ENCODE measurements around the gene LRIG2. TPM values are rescaled to one million over a fixed set of nuclear protein-coding genes. Genes with fewer than 3 reads are reported as not detected.

The LRIG2 gene
- total RNA-seq, 1 experiment from 2014 or later = 23.2 TPM

DNA sequence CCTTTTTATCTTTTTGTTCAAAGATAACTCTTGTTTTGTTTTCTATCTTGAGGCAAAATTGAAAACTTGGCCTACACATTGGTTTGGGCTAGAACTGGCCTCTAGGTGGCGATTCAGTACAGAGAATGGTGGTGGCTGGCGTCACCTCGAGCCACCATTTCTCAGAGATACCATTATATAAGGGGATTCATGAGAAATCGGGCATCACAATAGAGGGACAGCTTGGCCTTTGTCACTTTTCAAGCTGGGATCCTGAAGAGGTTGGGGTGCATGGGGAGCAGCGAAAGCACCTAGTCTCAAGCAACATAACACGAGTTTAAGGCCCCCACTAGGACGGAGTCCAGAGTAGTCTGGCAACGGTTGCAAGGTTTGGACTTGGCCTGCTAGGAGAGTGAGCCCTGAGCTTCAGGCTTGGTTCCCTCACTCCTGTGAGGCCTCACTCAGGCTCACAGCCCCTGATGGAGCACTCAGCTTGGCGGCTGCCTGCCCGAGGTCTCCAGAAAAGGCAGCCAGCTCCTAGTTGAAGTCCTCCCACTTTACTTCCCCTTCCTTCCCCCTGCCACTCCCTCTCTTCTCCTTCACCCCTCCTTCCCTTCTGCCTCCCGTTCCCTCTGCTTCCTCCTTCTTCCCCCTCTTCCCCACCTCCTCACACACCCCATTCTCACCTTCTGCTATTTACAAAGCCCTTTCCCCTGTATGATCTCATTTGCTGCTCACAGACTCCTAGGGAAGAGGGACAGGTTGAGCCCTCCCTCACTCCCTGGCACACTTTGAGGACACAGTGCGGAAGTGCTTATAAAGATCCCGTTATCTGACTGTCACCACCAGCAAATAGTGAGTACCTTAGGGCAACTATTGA, 67.8 kb downstream of the LRIG2 start:
- peak overlapping the region in 1 of 3 experiments; percentile 54; a peak in 2 of 7 replicates for H3K27ac Mint-ChIP-seq
- no peak overlapping the region for H2BK12ac ChIP-seq (ENCODE audit: insufficient read length, low read depth, low read length)
- no peaks in the 10 kb centered on the region for H3K9me3 ChIP-seq (ENCODE audit: control insufficient read depth, low read depth, low read length)
- no peak overlapping the region for H2BK5ac ChIP-seq (ENCODE audit: insufficient read length, low read length)
- H3K4me3 Mint-ChIP-seq = no peak overlapping the region
- H4K8ac ChIP-seq (replicated peaks; ENCODE audit: insufficient read length, low read depth, low read length) = no peak overlapping the region
- no peak overlapping the region for H3K4me2 ChIP-seq (ENCODE audit: insufficient read depth, insufficient read length, low read length)
- no peak overlapping the region for H3T11ph ChIP-seq (ENCODE audit: low read length)
- no peaks in the 10 kb centered on the region for H3K23me2 ChIP-seq (ENCODE audit: insufficient read length, low read depth, low read length, poor library complexity, severe bottlenecking)
- peaks cover 4% of the 10 kb centered on the region; the same call in 1 of the 2 replicates for H3K4me1 ChIP-seq (ENCODE audit: insufficient read depth, low read length)
- H3K79me2 ChIP-seq (ENCODE audit: insufficient read depth, low read length) = no peaks in the 10 kb centered on the region
- H3K18ac ChIP-seq (ENCODE audit: insufficient read length, low read depth, low read length) = no peak overlapping the region
- H3K79me1 ChIP-seq (ENCODE audit: insufficient read depth, low read depth, low read length, poor library complexity, severe bottlenecking) = no peaks in the 10 kb centered on the region
- no peak overlapping the region for H3K23ac ChIP-seq (ENCODE audit: insufficient read length, low read depth, low read length)
- no peak overlapping the region for H2BK20ac ChIP-seq (ENCODE audit: low read depth, low read length, poor library complexity, severe bottlenecking)
- WGBS (ENCODE audit: extremely low coverage, insufficient read length, low lambda C conversion rate) = 100% methylated on average over 1 of the region's 13 CpGs
- H3K14ac ChIP-seq (ENCODE audit: insufficient read depth, low read length) = no peak overlapping the region
- no peak overlapping the region for H4K91ac ChIP-seq (ENCODE audit: insufficient read length, low read depth, low read length)
- no peak overlapping the region for H3K27ac ChIP-seq (ENCODE audit: insufficient read length, low read depth, low read length)
- peaks cover 21 to 25% of the 10 kb centered on the region in 2 experiments for H3K4me1 Mint-ChIP-seq
- H3K9ac ChIP-seq (ENCODE audit: extremely low read depth, insufficient read length, low read length) = no peak overlapping the region
- H4K20me1 ChIP-seq (ENCODE audit: control insufficient read depth, insufficient read depth, insufficient read length) = no peaks in the 10 kb centered on the region
- DNase-seq = peak; percentile 64
- no peak overlapping the region for H2AFZ ChIP-seq (ENCODE audit: low read length)
- H3K9me3 Mint-ChIP-seq = no peaks in the 10 kb centered on the region
- H3K4ac ChIP-seq (ENCODE audit: low read depth, low read length) = no peak overlapping the region
- no peak overlapping the region for H2BK120ac ChIP-seq (ENCODE audit: low read depth, low read length, poor library complexity, severe bottlenecking)
- TF ChIP-seq, protein P1, sequence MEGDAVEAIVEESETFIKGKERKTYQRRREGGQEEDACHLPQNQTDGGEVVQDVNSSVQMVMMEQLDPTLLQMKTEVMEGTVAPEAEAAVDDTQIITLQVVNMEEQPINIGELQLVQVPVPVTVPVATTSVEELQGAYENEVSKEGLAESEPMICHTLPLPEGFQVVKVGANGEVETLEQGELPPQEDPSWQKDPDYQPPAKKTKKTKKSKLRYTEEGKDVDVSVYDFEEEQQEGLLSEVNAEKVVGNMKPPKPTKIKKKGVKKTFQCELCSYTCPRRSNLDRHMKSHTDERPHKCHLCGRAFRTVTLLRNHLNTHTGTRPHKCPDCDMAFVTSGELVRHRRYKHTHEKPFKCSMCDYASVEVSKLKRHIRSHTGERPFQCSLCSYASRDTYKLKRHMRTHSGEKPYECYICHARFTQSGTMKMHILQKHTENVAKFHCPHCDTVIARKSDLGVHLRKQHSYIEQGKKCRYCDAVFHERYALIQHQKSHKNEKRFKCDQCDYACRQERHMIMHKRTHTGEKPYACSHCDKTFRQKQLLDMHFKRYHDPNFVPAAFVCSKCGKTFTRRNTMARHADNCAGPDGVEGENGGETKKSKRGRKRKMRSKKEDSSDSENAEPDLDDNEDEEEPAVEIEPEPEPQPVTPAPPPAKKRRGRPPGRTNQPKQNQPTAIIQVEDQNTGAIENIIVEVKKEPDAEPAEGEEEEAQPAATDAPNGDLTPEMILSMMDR (conservative IDR thresholded peaks at IDR 0.05) = peak; percentile 93
- no peaks in the 10 kb centered on the region for H3K27me3 ChIP-seq (ENCODE audit: insufficient read depth, low read length)
- H2BK15ac ChIP-seq (ENCODE audit: low read depth, low read length) = no peak overlapping the region
- H3K27me3 Mint-ChIP-seq (ENCODE audit: low read depth) = no peaks in the 10 kb centered on the region; the same call in 1 of the 2 replicates
- no peak overlapping the region for H4K5ac ChIP-seq (ENCODE audit: insufficient read length, low read depth, low read length)
- H3K56ac ChIP-seq (ENCODE audit: insufficient read length, low read depth, low read length) = no peak overlapping the region
- H3K36me3 Mint-ChIP-seq (ENCODE audit: insufficient read depth in 1 of 3, low read depth in 3 of 3) = no peaks in the 10 kb centered on the region
- no peak overlapping the region for H2AK5ac ChIP-seq (ENCODE audit: insufficient read length, low read length)
